GM18526 (cell line): Measurements from ENCODE around the gene DNAH3.

Source experiments
- POLR2A ChIP-seq: IDR thresholded peaks from 3 replicates; pipeline ENCODE4 v1.6.1; 2011; ENCODE audit not compliant: insufficient read length; ENCODE audit errors: extremely low read depth

DNAH3 gene

DNA sequence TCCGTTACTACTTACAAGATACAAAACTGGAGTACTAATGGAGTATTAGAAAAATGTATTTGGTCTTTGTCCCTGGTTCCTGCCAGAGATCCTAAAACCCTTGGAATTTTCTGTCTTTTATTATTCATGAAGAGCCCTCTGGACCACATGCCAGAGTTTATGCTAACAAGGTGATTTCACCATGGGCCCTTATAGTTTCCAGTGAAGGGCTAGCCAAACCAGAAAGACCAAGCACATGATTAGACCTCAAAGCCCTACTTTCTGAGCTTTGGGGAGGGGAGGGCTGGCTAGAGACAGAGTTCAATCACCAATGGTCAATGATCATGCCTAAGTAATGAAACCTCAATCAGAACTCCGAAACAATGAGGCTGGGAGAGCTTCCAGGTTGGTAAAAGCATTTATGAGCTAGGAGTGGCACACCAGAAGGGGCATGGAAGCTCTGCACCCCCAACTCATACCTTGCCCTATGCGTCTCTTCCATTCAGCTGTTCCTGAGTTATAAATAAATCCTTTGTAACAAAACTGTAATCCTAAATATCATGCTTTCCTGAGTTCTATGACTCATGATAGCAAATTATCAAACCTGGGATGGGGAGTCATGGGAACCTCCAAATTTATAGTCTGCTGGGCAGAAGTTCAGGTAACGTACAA is 260.9 kb downstream of the DNAH3 start:
- TF ChIP-seq POLR2A = no peak

GRCh38 chr16:20887207-20887606 is 263.4 kb downstream of the DNAH3 start:
- TF ChIP-seq POLR2A = no peak

- no peak for TF ChIP-seq POLR2A
Observed at GRCh38 chr16:20886320-20886719, 264.3 kb downstream of the DNAH3 start.

- no peak for TF ChIP-seq POLR2A
Observed at GRCh38 chr16:20884240-20884556, 266.4 kb downstream of the DNAH3 start.

DNA sequence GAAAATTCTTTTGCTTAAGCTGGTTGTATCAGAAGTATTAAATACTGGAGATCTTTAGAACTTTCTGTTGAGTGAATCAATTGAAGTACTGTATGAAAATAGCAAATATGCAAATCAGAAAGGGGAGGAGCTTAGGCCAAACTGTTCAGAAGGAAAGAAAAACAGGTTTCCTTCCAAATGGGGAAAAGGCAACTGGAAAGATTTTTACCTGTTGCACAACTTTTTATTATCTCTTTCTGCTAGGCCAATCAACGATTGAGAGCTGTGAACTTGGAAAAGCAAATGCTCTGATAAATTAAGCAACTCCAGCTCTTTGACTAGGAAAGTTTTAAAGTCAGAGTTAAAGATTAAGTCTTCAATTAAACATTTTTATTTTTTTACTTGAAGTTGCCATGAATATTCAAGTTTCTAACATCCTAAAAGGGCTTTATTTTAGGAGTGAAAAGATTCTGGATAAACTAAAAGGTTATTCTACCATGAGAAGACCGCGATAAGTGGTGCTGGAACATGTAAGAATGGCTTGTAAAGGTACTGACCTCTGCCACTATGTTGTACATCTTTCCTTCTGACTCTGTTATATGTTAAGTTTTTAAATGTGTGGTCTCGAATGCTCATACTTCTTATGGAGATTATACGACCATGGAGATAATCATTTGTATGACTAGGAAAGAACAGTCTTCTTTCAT is 266.9 kb downstream of the DNAH3 start:
- no peak for TF ChIP-seq POLR2A
